ENCODE measurements around the gene KDM5A.

- TF ChIP-seq, protein P1, sequence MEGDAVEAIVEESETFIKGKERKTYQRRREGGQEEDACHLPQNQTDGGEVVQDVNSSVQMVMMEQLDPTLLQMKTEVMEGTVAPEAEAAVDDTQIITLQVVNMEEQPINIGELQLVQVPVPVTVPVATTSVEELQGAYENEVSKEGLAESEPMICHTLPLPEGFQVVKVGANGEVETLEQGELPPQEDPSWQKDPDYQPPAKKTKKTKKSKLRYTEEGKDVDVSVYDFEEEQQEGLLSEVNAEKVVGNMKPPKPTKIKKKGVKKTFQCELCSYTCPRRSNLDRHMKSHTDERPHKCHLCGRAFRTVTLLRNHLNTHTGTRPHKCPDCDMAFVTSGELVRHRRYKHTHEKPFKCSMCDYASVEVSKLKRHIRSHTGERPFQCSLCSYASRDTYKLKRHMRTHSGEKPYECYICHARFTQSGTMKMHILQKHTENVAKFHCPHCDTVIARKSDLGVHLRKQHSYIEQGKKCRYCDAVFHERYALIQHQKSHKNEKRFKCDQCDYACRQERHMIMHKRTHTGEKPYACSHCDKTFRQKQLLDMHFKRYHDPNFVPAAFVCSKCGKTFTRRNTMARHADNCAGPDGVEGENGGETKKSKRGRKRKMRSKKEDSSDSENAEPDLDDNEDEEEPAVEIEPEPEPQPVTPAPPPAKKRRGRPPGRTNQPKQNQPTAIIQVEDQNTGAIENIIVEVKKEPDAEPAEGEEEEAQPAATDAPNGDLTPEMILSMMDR (IDR thresholded peaks at IDR 0.05) = no peak
- TF ChIP-seq POLR2A (IDR thresholded peaks at IDR 0.05) = no peak
These were observed 65.6 kb downstream of the KDM5A start for GRCh38 chr12:323507-323906.
